Activated T-helper 17 cell treated with anti-CD3 and anti-CD28 coated beads, Interleukin-2, amount 50 U/mL, for 72 hours (primary cell): ENCODE results near the gene LRRK2. TPM values are rescaled to one million over a fixed set of nuclear protein-coding genes. Genes with fewer than 3 reads are reported as not detected.
"Not testable (repeated sequence)": the region's sequence is repeated elsewhere in the genome, so short reads cannot be mapped to it uniquely, and the experiment has no call there.

Experiments used
- ATAC-seq: fragments of 150-1000 bp; cut with Tn5 transposase; replicated peaks from 2 replicates; pipeline ENCODE4 v1.10.0; 2021; ENCODE audit warnings: mild to moderate bottlenecking, moderate library complexity
- H3K27ac Mint-ChIP-seq: one replicate; pipeline ENCODE4 v1.8.0; 2022; ENCODE audit warnings: mixed read lengths
- H3K27me3 Mint-ChIP-seq: one replicate; pipeline ENCODE4 v1.8.0; 2022; ENCODE audit warnings: mixed read lengths
- H3K36me3 Mint-ChIP-seq: one replicate; pipeline ENCODE4 v1.8.0; 2022; ENCODE audit warnings: low read depth, mild to moderate bottlenecking, mixed read lengths
- H3K4me1 Mint-ChIP-seq: one replicate; pipeline ENCODE4 v1.8.0; 2022; ENCODE audit warnings: mixed read lengths
- H3K4me3 Mint-ChIP-seq: one replicate; pipeline ENCODE4 v1.8.0; 2022; ENCODE audit warnings: mild to moderate bottlenecking, mixed read lengths
- H3K9me3 Mint-ChIP-seq: one replicate; pipeline ENCODE4 v1.8.0; 2022; ENCODE audit warnings: mixed read lengths
- total RNA-seq, 2 donors: library from RNA; stranded (reverse); gene quantifications; one replicate each; pipeline ENCODE4 v1.2.3, GENCODE V29; 2022

The LRRK2 gene
- total RNA-seq, 2 donors from 2014 or later = 0.04 to 0.26 TPM

DNA sequence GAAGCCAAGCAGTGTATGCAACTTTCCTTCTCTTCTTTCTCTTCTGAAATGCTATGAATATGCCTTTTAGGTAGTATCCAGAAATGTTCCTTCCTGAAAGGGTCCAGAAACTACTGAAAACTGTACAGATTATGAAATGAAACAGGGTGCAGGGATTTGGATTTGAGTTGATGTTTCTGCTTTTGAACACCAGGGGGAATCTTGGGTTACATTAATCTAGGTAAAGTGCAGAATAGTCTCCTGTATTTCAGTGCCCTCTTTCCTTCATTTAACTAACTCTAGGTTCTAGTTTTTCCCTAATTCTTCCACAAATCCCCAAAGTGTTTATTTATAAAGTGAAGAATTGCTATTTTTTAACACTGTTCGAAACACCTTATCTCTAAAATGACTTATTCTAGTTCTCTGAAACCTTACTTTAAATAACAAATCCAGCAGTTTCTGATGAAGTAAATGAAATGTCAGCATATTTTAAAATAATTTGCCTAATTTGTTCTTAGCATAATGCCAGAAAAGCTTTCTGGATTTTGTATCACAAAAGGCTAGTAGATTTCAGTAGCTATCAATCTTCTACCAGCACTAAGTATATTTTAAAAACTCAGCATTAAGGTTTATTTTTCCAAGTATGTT, 111.9 kb downstream of the LRRK2 start:
- Mint-ChIP-seq H3K4me3 (no peak overlapping the region), H3K27ac (no peak overlapping the region), H3K9me3 (peaks cover 4% of the 10 kb centered on the region), H3K4me1 (no peaks in the 10 kb centered on the region), H3K36me3 (no peaks in the 10 kb centered on the region), H3K27me3 (peaks cover 4% of the 10 kb centered on the region)
- ATAC-seq = no peak

DNA sequence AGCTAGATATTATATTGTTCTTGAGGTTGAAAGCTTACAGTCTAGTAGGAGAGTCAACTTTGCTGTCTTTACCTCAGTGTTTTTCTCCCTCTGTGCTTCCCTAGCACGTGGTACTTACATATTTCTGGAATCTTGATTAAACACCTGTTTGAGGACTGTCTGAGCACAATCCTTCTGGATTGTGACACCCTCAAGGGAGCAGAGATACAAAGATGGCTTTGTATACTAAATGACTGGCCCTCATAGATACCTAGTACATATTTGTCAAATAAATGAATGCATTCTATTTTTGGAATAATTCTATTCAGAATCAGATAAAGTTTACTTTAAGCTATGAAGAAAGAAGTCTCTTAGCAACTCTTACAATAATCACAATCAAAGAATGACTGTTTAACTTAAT, 113.3 kb downstream of the LRRK2 start:
- Mint-ChIP-seq H3K36me3 (no peaks in the 10 kb centered on the region), H3K9me3 (peaks cover 4% of the 10 kb centered on the region), H3K4me1 (no peaks in the 10 kb centered on the region), H3K4me3 (no peak overlapping the region), H3K27ac (no peak overlapping the region), H3K27me3 (peaks cover 4% of the 10 kb centered on the region)
- ATAC-seq = no peak

DNA sequence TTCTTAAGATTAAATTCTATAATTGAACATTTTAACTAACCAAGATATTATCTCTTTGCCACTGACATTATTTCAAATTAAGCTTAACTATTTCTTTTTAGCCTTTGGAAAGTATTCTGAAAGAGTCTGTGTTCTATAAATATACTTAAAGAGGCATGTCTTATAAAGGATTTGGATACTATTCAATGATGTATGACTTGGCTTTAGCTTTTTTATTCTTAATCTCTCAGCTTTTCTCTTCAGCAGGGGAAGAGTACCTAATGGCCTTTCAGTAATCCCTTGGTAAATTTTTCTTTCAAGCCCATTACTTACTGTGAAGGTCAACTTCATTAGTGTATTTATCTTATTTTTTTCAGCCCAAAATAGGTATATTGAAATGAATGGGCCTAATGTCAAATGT, 113.8 kb downstream of the LRRK2 start:
- Mint-ChIP-seq H3K4me3 (no peak overlapping the region), H3K9me3 (peaks cover 2% of the 10 kb centered on the region), H3K36me3 (no peaks in the 10 kb centered on the region), H3K27ac (no peak overlapping the region), H3K4me1 (no peaks in the 10 kb centered on the region), H3K27me3 (peaks cover 2% of the 10 kb centered on the region)
- ATAC-seq = no peak

DNA sequence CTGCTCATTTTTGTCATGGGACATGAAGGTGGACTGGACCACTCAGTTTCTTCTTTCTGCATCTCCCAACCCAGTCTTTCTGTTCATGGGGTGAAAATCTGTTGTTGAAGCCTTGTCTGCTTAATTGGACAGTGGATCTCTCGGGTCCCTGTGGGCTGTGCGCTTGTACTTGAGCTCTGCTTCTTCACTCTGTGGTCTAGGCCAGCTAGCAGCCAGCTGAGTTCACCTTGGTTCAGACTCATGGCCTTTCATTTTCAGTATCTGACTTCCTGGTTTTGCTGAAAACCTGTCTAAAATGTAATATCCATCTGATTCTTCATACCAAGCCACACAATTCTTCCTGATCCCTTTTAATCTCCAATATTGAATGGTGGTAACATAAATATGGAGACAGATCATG, 117.2 kb downstream of the LRRK2 start:
- H3K27ac Mint-ChIP-seq = no peak overlapping the region
- H3K9me3 Mint-ChIP-seq = no peaks in the 10 kb centered on the region
- H3K36me3 Mint-ChIP-seq = no peaks in the 10 kb centered on the region
- no peak overlapping the region for H3K4me3 Mint-ChIP-seq
- no peaks in the 10 kb centered on the region for H3K27me3 Mint-ChIP-seq
- H3K4me1 Mint-ChIP-seq = no peaks in the 10 kb centered on the region
- ATAC-seq = no peak

DNA sequence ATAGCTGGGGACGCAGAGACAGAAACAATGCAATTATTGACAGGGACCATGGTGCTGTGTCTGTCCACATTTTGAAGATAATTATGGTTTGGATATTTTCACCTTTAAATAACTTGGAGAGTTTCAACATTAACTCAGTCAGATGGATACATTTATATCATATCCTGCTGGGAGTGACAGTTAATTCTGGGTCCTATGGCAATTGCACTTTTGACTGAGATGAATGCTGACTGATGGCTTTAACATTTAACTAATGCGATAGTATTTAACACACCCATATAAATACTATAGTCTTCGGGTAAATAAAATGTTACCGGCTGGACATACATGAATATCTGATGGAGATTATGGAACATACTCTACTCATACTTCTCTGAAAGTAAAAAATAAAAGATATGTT, 118.3 kb downstream of the LRRK2 start:
- H3K27ac Mint-ChIP-seq = no peak overlapping the region
- no peak overlapping the region for H3K4me3 Mint-ChIP-seq
- H3K9me3 Mint-ChIP-seq = no peaks in the 10 kb centered on the region
- no peaks in the 10 kb centered on the region for H3K27me3 Mint-ChIP-seq
- H3K4me1 Mint-ChIP-seq = no peaks in the 10 kb centered on the region
- no peak for ATAC-seq
- no peaks in the 10 kb centered on the region for H3K36me3 Mint-ChIP-seq

DNA sequence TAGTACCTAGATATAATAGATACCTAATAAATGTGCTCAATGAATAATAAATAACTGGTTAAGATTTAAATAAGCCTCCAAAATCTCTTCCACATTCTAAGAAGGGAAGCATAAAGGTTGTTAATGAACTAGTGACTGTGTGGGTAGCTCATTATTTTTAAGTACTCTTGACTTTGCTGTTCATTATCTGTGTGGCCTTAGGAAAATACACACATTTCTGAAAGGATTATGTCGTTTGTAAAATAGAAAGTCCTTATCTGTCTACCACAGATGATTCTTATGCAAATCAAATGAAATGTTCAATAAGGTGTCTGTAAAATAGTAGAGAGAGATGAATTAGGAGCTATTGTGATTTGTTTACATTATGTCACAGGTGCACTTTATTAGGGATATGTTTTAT, 119.5 kb downstream of the LRRK2 start:
- no peak overlapping the region for H3K4me3 Mint-ChIP-seq
- no peaks in the 10 kb centered on the region for H3K4me1 Mint-ChIP-seq
- H3K36me3 Mint-ChIP-seq = no peaks in the 10 kb centered on the region
- H3K9me3 Mint-ChIP-seq = no peaks in the 10 kb centered on the region
- no peaks in the 10 kb centered on the region for H3K27me3 Mint-ChIP-seq
- no peak overlapping the region for H3K27ac Mint-ChIP-seq
- no peak for ATAC-seq

DNA sequence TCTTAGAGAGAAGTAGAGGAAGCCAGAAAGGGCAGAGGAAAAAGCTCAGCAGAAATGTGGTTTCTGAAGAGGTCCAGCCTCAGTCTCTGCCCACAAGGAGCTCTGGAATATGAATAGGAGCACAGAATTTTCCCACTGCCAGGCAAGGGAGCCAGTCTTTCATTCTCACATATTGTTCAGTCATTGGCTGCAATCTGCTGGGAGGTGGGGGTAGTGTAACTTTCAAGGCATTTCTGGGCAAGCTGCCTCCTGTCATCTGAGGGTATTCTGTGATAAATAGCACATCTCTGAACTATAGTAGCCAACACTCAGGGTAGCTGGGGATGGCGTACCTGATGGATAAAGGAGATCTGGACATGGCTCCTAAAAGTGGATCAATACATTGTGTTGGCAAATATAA, 127.2 kb downstream of the LRRK2 start:
- no peaks in the 10 kb centered on the region for H3K36me3 Mint-ChIP-seq
- H3K27ac Mint-ChIP-seq = no peak overlapping the region
- H3K27me3 Mint-ChIP-seq = no peaks in the 10 kb centered on the region

DNA sequence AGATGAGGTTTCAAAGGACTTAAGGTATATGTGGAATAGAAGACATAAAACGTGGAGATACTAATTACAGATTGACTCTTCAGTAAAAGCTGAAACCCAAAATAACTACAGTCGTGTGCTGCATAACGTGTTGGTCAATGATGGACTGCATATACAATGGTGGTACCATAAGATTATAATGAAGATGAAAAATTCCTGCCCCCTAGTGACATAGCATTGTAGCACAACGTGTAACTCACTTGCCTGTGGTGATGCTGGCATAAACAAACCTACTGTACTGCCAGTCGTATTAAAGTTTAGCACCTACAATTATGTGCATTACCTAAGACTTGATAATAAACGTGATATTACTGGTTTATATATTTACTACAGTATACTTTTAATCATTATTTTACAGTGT, 150.3 kb downstream of the LRRK2 start:
- no peak for ATAC-seq
- Mint-ChIP-seq H3K9me3 (no peaks in the 10 kb centered on the region), H3K4me3 (no peak overlapping the region), H3K4me1 (no peaks in the 10 kb centered on the region), H3K27ac (no peak overlapping the region), H3K27me3 (no peaks in the 10 kb centered on the region), H3K36me3 (no peaks in the 10 kb centered on the region)

More for the DNA sequence above, 127.2 kb downstream of the LRRK2 start:
- Mint-ChIP-seq H3K4me1 (no peaks in the 10 kb centered on the region), H3K4me3 (no peak overlapping the region), H3K9me3 (no peaks in the 10 kb centered on the region)
- ATAC-seq = no peak

DNA sequence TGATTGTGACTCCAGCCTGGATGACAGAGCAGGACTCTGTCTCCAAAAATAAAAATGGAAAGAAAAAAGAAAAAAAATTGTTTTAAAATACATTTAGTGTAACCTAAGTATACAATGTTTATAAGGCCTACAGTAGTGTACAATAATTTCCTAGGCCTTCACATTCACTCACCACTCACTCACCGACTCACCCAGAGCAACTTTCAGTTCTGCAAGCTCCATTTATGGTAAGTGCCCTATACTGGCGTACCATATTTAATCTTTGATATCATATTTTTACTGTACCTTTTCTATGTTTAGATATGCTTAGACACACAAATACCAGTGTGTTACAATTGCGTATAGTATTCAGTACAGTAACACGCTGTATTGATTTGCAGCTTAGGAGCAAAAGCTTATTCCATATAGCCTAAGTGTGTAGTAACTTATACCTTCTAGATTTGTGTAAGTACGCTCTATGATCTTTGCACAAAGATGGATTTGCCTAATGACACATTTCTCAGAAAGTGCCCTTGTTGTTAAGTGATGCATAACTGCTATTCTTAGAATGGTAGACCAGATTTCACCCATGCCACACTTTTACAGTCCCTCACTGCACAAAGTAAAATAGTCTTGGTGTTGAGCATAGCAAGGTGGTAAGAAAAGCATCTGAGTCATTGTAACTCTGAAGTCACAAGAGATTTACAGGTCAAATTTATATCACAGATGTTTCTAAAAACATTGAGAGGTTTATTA, 151.9 kb downstream of the LRRK2 start:
- Mint-ChIP-seq H3K4me3 (no peak overlapping the region), H3K27ac (no peak overlapping the region), H3K4me1 (no peaks in the 10 kb centered on the region), H3K36me3 (no peaks in the 10 kb centered on the region), H3K9me3 (no peaks in the 10 kb centered on the region), H3K27me3 (no peaks in the 10 kb centered on the region)
- ATAC-seq = no peak

DNA sequence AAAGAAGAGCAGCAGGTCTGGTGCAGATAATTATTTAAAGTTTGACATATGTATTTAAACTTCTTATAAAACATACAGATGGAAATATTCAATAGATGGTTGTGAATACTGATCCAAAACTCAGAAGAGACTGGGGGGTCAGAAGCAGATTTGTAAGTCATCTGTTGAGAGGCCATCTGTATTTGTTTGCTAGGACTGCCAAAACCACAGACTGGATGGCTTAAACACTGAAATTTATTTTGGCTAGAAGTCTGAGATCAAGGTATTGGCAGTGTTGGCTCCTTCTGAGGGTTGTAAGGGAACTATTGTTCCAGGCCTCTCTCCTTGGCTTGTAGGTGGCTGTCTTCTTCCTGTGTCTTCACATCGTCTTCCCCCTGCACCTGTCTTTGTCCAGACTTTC, 153.9 kb downstream of the LRRK2 start:
- no peaks in the 10 kb centered on the region for H3K9me3 Mint-ChIP-seq
- no peak overlapping the region for H3K27ac Mint-ChIP-seq
- no peak overlapping the region for H3K4me3 Mint-ChIP-seq
- no peaks in the 10 kb centered on the region for H3K36me3 Mint-ChIP-seq
- no peaks in the 10 kb centered on the region for H3K27me3 Mint-ChIP-seq
- ATAC-seq = no peak
- no peaks in the 10 kb centered on the region for H3K4me1 Mint-ChIP-seq

DNA sequence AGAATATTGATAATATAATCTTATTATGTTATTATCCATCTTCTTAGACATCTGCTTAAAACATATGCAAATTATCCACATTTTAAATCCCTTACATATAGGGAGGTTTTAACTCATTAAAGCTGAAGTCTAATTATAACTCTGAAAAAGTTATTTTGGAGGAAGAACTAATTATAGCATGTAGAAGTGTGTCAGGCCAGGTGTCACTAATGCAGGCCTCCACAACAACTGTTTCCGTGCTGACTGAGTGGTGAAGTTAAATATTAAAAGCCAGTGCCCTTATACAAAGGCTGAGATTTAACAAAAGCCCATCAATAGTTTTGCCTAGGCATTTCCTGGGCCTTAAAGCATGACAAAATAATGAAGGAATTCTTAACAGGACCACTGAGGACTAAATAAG, 157.4 kb downstream of the LRRK2 start:
- Mint-ChIP-seq H3K36me3 (no peaks in the 10 kb centered on the region), H3K27me3 (peaks cover 3% of the 10 kb centered on the region), H3K4me3 (no peak overlapping the region), H3K4me1 (no peaks in the 10 kb centered on the region), H3K9me3 (no peaks in the 10 kb centered on the region), H3K27ac (no peak overlapping the region)
- ATAC-seq = no peak

DNA sequence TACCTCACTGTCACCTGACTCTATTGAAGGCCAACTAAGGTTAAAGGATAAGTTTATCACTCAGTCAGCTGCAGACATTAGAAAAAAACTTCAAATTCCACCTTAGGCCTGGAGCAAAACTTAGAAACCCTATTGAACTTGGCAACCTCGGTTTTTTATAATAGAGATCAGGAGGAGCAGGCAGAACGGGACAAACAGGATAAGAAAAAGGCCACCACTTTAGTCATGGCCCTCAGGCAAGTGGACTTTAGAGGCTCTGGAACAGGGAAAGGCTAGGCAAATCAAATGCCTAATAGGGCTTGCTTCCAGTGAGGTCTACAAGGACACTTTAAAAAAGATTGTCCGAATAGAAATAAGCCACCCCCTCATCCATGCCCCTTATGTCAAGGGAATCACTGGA, 162.5 kb downstream of the LRRK2 start:
- not testable (repeated sequence) for ATAC-seq, H3K27me3 Mint-ChIP-seq, H3K27ac Mint-ChIP-seq, H3K36me3 Mint-ChIP-seq, H3K4me3 Mint-ChIP-seq, H3K4me1 Mint-ChIP-seq, H3K9me3 Mint-ChIP-seq

DNA sequence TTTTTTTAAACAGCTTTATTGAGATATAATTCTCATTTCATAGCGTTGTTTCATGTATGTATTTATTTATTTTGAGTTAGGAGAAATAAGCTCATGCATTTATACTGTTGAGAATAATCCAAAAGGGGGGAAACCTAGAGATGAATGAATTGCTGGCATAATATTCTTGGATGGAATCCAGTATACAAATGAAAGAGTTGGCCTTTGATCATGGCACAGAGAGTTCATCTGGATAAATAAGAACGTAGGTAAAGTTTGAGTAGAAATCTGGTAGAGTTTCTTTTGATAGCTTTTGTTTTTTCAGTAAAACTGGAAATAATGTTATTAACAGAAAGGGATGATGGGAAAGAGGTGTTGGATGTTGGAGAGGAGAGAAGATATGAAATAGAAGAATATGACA, 166.2 kb downstream of the LRRK2 start:
- Mint-ChIP-seq H3K9me3 (no peaks in the 10 kb centered on the region), H3K36me3 (no peaks in the 10 kb centered on the region), H3K27ac (no peak overlapping the region), H3K4me3 (no peak overlapping the region), H3K27me3 (no peaks in the 10 kb centered on the region), H3K4me1 (no peaks in the 10 kb centered on the region)
- no peak for ATAC-seq

DNA sequence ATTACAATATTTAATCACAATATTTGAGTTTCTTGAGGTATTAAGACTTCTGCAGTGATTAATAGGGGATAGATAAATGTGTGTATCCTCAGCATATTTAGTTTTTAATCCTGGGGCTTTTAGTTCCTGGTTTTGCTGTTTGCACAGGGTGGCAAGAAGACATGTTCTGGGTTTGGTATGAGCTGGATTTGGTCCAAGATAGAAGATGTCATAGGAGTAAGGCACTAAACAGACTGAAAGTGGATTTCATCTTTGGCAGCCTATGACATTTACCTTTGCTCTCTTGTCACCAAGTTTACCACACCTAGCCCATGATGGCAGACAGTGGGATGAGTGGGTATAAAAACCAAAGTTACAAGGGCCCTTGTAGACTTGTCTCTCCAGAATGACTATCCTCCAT, 168.2 kb downstream of the LRRK2 start:
- Mint-ChIP-seq H3K27ac (no peak overlapping the region), H3K4me1 (no peaks in the 10 kb centered on the region), H3K9me3 (no peaks in the 10 kb centered on the region), H3K4me3 (no peak overlapping the region), H3K36me3 (no peaks in the 10 kb centered on the region), H3K27me3 (no peaks in the 10 kb centered on the region)
- no peak for ATAC-seq

DNA sequence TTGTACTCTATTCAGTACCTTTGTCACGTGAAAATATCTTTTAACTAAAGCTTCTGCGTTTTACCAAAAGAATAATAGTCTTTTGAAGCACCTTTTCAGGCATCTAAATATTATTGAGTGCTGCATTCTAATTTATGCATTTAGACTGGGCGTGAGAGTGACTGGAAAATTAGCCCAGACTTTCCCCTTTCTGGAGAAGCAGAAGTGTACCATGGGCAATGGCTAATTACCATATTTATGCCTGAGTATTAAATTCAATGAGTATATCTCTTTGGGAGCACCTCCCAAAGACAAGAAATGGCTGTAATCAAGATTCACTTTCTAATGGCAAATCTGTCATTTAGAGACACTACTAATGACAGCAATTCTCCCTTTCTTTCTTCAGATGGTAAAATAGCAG, 174.9 kb downstream of the LRRK2 start:
- H3K27me3 Mint-ChIP-seq = peaks cover 3% of the 10 kb centered on the region
- no peaks in the 10 kb centered on the region for H3K4me1 Mint-ChIP-seq
- ATAC-seq = no peak
- H3K4me3 Mint-ChIP-seq = no peak overlapping the region
- H3K9me3 Mint-ChIP-seq = no peaks in the 10 kb centered on the region
- no peak overlapping the region for H3K27ac Mint-ChIP-seq
- H3K36me3 Mint-ChIP-seq = no peaks in the 10 kb centered on the region
